HG03175 (cell line): ENCODE measurements around the gene PNPLA2.

ENCODE experiments used
- ATAC-seq: cut with Tn5 transposase; IDR thresholded peaks from one replicate; pipeline ENCODE4 v1.9.1; 2021; ENCODE audit warnings: mild to moderate bottlenecking, moderate library complexity; ENCODE audit not compliant: unreplicated experiment

Gene PNPLA2

DNA sequence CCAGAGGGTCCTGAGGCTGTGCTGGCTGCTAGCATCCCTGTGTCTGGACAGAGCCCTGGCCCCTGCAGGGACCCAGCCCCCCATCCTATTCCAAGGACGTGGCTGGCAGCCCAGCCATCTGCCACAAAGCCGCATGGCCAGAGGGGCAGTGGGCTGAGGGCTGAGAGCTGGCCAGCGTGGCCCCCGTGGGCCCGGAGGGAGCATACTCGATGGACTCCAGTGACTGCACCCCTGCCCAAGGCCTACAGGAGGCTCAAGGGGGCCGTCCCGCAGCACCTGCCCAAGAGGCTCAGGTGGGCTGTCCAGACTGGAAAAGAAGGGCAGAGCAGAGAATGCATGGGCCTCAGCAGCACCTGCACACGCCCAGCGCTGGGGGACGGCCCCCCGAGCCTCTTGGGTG, 37.1 kb downstream of the PNPLA2 start:
- ATAC-seq, result no peak

DNA sequence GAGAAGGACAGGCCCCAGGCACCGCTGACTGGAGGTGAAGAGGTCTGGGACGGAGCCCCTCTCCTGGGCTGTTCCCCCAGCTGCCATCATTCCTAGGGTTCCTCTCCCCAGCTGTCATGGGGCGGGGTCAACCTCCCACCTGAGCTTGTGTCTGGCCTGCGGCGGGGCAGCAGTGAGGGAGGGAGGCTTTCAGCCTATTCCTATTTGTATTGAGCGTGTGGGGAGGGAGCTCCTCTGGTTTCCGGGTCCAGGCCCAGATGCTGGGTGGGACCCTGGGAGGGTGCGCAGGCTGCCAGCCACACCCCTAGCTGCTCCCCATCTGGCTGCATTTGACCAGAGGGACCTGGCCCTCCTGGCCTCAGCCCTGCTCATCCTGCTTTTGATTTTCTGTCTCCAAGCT, 37.7 kb downstream of the PNPLA2 start:
- ATAC-seq, result no peak

DNA sequence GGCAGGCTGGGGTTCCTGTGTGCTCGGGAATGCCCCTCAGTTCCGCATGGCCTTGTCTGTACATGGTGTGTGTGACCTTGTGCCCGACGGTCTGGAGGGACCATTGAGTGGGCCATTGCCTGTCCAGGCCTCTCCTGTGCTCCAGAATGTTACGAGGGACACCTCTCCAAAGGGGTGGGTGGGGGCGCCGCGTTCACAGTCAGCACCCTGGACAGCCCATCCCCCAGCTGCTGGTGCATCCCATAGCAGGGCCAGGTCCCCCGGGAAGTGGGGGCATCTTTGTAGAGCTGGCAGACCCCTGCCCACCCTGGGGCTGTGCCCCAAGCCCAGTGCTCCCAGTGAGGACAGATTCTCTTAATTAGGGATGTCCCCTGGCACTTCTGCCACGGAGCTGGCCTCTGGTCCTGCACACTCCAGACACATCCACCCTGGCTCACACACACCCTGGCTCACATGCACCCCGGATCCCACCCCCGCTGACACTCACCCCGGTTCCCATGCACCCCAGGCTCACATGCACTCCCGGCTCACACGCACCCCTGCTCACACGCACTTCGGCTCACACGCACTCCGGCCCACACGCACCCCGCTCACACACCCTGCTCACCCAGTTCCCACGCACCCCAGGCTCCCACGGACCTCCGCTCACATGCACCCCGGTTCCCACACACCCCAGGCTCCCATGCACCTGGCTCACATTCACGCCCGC, 39.5 kb downstream of the PNPLA2 start:
- no peak for ATAC-seq

DNA sequence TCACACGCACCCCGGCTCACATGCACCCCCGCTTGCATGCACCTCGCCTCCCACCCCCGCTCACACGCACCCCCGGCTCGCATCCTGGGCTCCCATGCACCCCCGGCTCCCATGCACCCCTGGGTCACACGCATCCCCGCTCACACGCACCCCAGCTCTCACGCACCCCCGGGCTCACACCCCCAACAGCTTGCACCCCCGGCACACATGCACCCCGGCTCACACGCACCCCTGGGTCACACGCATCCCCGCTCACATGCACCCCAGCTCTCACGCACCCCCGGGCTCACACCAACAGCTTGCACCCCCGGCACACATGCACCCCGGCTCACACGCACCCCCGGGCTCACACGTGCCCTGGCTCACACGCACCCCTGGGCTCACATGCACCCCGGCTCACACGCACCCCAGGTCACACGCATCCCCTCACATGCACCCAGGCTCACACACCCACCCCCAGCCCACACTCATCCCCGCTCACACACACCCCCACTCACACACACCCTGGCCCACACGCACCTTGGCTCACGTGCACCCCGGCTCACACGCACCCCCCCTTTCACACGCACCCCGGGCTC, 40.1 kb downstream of the PNPLA2 start:
- no peak for ATAC-seq

DNA sequence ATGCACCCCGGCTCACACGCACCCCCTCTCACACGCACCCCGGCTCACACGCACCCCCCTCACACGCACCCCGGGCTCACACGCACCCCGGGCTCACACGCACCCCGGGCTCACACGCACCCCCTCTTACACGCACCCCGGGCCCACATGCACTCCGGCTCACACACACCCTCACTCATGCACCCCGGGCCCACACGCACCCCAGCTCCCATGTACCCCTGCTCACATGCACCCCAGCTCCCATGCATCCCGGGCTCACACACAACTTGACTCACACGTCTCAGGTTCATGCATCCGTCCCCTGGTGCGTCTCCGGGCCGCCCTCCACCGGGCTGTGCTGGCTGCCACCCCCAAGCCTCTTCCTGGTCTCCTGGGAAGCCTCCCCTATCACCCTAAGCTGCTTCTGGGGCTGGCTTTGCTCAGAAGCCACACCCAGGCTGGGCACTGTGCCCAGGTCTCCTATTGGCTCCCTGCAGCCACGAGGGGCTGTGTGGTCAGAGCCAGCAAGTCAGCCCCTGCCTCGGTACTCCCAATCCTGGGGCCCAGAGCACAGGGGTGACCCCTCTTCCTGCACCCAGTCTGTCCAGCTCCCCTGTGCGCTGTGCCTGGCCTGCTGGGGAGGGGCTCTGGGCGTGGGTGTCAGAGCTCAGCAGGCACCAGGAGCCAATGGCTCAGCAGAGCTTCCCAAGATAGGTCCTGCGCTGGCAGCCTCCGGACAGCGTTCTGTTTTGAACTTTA, 40.8 kb downstream of the PNPLA2 start:
- ATAC-seq, result no peak

DNA sequence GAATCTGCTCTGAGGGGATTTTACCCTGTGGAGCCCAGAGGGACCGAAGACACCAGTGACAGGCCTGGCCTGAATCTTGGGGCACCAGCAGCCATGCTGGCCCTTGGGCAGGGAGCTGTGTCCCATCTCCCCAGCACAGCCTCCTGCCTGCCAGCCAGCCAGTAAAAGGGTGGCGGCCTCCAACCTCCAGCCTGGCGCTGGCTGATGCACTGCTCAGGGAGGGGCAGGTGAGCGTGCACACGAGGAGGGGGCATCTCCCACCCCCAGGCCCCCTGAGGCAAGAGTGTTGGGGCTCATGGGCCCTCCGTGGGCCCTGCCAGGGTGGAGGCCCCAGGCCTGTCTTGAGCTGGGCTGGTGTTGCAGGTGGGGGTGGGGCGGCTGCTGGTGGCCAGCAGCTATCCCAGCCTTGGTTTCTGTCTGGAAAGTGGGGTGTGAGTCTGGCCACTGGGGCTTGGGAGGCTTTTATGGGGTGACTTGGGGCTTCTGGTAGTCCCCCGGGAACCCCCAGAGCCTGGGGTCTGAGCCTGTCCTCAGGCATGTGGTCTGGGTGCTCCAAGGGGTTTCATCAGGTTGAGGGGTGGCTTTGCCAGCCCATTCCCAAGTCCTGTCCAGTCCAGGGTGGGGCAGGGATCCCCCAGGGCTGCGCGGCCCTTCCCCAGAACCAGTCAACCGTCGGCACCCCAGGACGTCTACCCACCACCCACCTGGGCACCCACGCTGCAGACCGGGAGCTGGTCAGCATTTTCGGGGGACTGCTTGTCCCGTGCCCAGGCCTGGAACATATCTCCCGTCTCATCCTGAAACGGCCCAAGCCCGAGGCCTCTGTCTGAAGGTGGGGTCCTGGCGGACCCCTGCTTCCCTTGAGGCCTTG, 41.8 kb downstream of the PNPLA2 start:
- ATAC-seq, result no peak

DNA sequence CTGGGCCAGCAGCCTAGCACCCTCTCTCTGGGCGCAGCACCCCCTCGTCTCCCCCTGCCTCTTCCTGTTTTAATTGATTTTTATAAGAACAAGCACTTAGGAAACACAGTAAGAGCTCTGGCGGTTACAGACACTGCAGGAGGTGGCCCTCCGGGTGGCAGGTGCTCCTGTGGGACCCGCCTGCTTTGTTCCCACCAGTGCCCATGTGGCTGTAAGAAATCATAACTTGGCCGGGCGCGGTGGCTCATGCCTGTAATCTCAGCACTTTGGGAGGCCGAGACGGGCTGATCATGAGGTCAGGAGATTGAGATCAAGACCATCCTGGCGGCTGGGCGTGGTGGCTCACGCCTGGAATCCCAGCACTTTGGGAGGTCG, 42.4 kb downstream of the PNPLA2 start:
- no peak for ATAC-seq

DNA sequence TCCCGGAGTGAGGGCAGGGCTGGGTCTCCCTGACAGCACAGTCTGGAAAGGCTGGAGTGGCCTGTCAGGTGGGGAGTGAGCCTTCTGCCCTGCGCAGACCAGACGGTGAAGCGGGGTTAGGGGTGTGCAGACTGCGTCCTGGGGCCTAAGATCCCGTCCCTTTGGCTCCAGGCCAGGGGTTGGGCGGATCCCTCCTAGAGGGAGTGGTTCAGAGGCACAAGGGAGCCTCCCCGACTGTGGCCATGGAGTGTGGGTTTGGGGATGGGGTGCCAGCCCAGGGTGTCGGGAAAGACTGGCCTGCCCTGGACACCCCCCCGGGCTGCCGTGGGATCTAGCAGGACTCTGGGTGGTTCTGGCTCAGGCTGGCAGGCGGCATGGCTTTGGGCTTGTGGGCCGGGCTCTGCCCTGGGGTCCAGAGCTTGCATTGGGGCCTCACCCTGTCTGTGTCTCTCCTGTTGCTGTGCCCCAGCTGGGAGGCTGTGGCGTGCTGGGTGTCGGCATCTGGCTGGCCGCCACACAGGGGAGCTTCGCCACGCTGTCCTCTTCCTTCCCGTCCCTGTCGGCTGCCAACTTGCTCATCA, 43.5 kb downstream of the PNPLA2 start:
- no peak for ATAC-seq

DNA sequence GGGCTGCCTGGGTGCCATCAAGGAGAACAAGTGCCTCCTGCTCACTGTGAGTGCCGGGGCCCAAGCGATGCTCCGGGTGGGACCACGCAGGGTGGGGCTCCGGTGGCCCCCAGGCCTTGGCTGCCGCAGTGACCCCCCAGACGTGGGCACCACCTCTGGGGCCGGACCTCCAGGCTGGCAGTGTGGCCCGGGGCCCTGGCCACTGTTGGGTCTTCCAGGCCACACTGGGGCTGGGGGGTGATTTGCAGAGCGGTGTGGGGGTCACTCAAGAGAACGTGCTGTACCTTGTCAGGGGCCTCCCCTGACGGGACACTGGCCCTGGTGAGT, 43.9 kb downstream of the PNPLA2 start:
- no peak for ATAC-seq

DNA sequence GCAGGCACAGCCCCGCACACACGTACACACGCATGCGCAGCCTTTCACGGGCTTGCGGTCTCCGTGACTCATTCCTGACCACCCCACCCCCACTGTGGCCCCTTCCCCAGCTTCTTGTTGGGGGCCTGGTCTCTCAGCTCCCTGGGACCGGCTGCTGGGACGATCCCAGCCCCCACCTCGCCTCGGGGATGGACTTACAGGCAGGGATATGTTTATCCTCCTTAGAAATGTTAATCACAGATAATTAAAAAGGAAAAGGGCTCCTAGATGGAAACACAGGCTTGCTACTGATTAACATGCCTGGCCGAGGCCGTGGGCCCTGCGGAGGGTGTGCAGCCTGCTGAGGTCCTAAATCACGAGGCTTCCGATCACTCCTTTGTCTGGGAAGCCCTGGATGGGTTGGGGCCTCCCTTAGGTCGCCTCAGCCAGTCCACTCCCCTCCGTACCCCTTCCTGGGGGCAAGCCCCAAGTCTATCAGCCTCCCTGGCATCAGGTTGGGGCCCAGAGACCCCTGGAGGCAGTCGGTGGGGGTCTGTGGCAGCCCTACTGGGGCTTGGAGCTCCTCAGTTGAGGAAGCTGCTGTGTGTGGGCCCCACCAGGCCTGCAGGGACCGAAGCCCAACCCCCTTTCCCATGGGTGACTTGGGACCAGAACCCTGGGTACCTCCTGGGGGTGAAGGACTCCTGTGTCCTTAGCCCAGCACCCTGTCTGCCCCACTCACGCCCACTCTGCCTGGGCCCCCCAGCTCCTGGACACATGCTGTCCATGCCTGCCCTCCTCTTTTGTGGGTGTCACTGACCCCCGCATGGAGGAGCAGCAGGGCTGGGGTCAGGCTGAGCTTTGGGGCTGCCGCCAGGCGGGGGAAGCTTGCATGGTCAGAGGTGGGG, 44.6 kb downstream of the PNPLA2 start:
- ATAC-seq, result no peak

DNA sequence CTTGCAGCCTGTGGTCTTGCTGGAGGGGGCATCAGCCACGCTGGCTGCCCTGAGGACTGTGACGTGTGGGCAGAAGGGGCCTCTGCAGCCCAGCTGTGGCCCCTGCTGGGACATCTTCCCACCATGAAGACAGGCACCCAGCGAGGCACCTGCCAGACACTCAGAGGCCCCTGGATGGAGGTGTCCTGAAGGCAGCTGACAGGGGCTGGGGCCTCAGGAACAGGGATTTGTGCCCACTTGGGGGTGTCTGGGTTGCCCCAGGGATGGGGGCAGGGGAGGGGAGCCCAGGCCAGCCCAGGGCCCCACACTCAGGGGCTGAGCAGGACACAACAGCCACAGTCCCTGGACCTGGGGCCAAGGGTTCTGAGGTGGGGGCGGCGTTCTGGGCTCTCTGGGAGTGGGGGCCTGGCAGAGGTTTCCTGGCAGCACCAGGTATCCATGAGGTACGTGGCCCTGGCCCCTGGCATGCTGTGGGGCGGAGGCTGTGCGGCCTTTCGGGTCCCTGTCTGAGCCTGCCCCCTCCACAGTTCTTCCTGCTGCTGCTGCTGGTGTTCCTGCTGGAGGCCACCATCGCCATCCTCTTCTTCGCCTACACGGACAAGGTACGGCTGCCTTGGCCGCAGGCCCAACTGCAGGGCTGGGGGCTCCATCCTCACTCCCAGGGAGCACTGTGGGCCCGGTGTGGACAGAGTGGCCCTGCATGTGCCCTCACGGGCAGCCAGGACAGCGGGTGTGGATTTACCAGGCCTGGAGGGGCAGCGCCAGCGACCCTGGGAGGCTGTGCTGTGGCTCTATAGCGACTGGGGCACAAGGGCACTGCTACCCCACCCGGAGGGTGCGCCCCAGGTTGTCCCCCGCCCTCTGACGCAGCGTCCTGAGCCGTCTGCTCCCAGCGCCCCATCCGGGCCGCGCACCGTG, 45.5 kb downstream of the PNPLA2 start:
- ATAC-seq, result no peak

DNA sequence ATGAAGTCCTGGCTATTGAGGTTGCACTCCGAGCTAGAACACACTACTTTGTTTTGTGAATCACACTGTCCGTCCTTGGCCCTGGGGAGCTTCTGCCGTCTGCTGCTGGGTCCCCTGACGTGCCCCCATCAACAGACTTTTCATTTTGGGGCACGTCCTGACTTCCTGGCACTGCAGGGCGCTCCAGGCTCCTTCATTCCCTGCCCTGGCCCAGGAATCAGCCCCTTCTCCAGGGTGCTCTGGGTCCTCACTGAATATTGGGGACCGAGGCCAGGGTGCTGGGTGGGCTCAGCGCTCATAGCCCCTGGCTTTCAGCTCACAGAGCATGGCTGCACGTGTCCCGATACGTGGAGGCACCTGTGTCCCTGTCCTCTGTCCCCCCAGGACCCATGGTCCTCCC, 46.2 kb downstream of the PNPLA2 start:
- ATAC-seq, result no peak

DNA sequence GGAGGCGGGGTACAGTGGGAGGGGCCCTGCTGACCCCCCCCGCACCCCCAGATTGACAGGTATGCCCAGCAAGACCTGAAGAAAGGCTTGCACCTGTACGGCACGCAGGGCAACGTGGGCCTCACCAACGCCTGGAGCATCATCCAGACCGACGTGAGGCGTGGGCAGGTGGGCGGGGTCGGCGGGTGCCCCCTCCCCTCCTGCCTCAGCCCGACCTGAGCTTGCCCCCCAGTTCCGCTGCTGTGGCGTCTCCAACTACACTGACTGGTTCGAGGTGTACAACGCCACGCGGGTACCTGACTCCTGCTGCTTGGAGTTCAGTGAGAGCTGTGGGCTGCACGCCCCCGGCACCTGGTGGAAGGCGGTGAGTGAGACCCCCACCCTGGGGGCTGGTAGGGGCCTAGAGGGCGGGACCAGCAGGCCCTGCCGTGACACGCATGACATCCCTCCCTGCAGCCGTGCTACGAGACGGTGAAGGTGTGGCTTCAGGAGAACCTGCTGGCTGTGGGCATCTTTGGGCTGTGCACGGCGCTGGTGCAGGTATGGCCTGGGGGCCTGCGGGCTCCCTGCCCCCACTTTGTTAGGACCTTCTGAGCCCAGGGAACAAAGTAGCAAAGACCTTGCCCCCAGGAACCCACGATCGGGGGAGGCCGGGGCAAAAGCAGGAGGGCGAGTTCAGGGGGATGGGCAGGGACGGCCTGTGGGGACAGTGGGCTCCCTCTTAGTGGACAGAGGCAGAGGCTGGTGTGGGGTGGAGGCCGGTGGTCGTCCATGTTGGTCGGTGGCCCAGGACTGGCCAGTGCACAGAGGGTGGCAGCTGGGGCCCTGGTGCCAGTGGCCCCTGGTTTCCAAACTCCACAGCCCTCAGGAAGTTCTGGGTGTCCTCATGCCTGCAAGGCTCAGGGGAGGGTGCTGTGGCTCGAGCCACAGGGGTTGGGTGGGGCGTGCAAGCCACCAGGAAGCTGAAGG, 47.0 kb downstream of the PNPLA2 start:
- ATAC-seq, result no peak

DNA sequence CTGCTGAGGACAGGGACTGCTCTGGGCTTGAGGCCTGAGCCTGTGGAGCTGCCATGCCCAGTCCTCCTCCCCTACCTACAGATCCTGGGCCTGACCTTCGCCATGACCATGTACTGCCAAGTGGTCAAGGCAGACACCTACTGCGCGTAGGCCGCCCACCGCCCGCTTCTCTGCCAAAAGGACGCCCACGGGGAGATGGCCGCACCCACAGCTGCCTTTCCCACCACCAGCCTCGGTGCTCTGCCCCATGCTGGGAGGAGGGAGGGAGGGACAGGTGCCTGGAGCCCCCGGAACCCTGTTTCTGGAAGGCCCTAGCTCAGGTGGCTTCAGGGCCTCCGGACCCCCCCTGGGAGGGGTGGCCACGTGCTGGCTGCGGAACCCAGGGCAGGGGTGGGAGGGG, 47.8 kb downstream of the PNPLA2 start:
- no peak for ATAC-seq

DNA sequence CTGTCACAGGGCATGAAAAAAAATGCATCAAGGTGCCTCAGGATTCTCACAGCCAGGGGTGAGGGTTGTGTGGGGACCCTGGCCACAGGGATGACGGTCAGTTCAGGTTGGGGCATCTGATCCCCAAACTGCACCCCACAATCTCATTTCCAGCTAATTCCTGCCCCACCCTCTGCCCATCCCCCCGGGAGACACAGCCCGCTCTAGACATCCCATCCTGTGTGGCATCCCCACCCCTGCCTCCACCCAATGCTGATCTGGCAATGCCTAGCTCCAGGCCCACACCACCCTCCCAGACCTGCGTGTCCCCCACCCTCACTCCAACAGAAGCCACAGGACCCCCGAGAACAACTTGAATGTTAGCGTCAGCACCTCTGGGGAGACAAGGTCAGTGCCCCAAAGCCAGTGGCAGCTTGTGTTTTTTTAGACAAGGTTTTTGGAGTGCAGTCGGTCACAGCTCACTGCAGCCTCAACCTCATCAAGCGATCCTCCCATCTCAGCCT, 49.2 kb downstream of the PNPLA2 start:
- no peak for ATAC-seq

DNA sequence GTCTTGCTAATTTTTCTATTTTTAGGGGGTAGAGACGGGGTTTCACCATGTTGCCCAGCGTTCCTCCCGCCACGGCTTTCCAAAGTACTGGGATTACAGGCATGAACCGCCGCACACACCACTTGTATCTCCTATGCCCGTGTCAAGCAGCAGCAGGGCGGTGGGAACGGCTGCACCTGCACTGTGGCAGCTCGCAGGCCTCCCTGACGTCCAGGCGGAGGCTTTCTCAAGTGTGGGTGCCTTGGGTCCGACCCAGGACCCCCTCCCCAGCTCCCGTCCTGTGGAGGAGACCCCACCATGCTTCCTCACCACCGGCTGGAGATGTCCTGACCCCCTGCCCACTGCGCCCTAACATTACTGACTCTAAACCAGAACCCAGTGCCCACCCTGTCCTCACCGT, 49.7 kb downstream of the PNPLA2 start:
- ATAC-seq, result no peak

DNA sequence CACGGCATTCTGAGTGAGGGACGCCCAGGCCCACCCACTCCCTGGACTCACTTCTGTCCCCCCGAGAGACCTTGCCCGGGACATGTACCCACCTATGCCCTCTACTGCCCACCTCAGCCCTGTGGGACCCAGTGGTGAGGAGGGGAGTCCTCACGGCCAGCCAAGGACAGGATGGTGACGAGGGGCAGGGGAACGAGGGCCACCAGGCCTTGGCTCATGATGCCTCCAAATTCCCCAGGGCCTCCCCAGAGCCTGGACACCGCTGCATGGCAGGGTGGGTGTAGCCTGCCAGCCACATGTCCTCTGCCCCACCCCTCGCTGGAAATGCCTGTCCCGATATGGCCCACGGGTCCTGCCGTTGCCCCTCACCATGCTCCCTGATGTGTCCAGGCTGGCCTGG, 50.1 kb downstream of the PNPLA2 start:
- no peak for ATAC-seq
